ENCODE measurements around the gene FOXB1. TPM values are rescaled to one million over a fixed set of nuclear protein-coding genes. Genes with fewer than 3 reads are reported as not detected.

FOXB1 gene
- total RNA-seq, 1 experiment from 2014 or later, result 10.8 TPM

GRCh38 chr15:59996298-59997041, 7.6 kb upstream of the FOXB1 start:
- peak overlapping the region; percentile 87 for H3K4me3 Mint-ChIP-seq
- H3K27me3 Mint-ChIP-seq (ENCODE audit: low read depth), result peaks cover 5% of the 10 kb centered on the region
- ChIA-PET CTCF (interaction anchor here (1.0 to 7.4 kb wide), 11 partner anchors 9 to 332 kb away, joined by 3 to 119 read pairs (median 4); partner anchors contain the start of gene FOXB1), POLR2A (interaction anchor here (2.1 to 3.9 kb wide), 2 partner anchors 8 to 10 kb away, joined by 8 to 30 read pairs; partner anchors contain the start of gene FOXB1)
- ATAC-seq (no peak; the same call in 1 of the 2 replicates), DNase-seq (ENCODE audit: low spot score) (peak; percentile 56)
- H3K27ac Mint-ChIP-seq, result peak overlapping the region; percentile 98
- H3K4me1 Mint-ChIP-seq, result peaks cover 76% of the 10 kb centered on the region
- H3K36me3 Mint-ChIP-seq, result no peaks in the 10 kb centered on the region
- TF ChIP-seq MAX (CRISPR knock-in tag; IDR thresholded peaks at IDR 0.05), result no peak
- peak; percentile 65 for TF ChIP-seq NFYB (CRISPR knock-in tag; conservative IDR thresholded peaks at IDR 0.05; ENCODE audit: low read depth)
- TF ChIP-seq KAT7 (CRISPR knock-in tag; IDR thresholded peaks at IDR 0.05; ENCODE audit: borderline replicate concordance), result no peak
- no peaks in the 10 kb centered on the region for H3K9me3 Mint-ChIP-seq

- H3K27me3 Mint-ChIP-seq (ENCODE audit: low read depth), result peaks cover 12% of the 10 kb centered on the region
- peak overlapping the region; percentile 87 for H3K4me3 Mint-ChIP-seq
- peak overlapping the region; percentile 99 for H3K27ac Mint-ChIP-seq
- no peaks in the 10 kb centered on the region for H3K36me3 Mint-ChIP-seq
- peaks cover 75% of the 10 kb centered on the region for H3K4me1 Mint-ChIP-seq
- H3K9me3 Mint-ChIP-seq, result no peaks in the 10 kb centered on the region
- DNase-seq (ENCODE audit: low spot score), result peak; percentile 96
- peak; percentile 45 for ATAC-seq
- ChIA-PET POLR2A (interaction anchor here (0.6 to 2.1 kb wide), 4 partner anchors 10 to 401 kb away, joined by 3 to 8 read pairs (median 4); partner anchors contain the start of genes ANXA2 and BNIP2), CTCF (interaction anchor here (0.5 to 7.4 kb wide), 13 partner anchors 8 to 331 kb away, joined by 3 to 119 read pairs (median 4); partner anchors contain the start of gene FOXB1)
- peak; percentile 69; the same call in 1 of the 2 replicates for TF ChIP-seq FOXK1 (CRISPR knock-in tag; IDR thresholded peaks at IDR 0.05)
- peak; percentile 30; the same call in 1 of the 2 replicates for TF ChIP-seq ZBTB21 (CRISPR knock-in tag; IDR thresholded peaks at IDR 0.05; ENCODE audit: borderline replicate concordance)
- TF ChIP-seq ETV6 (CRISPR knock-in tag; IDR thresholded peaks at IDR 0.05), result peak; percentile 71
- no peak for TF ChIP-seq STAT6 (CRISPR knock-in tag; conservative IDR thresholded peaks at IDR 0.05; ENCODE audit: low read depth)
- no peak for TF ChIP-seq ZNF396 (CRISPR knock-in tag; IDR thresholded peaks at IDR 0.05; ENCODE audit: borderline replicate concordance)
- TF ChIP-seq USF2 (CRISPR knock-in tag; IDR thresholded peaks at IDR 0.05), result 0 out of 2 replicates have a peak, but pooled peaks have one; percentile 25
- TF ChIP-seq PRDM15 (CRISPR knock-in tag; IDR thresholded peaks at IDR 0.05), result 0 out of 2 replicates have a peak, but pooled peaks have one; percentile 17
- TF ChIP-seq FOXJ3 (CRISPR knock-in tag; IDR thresholded peaks at IDR 0.05; ENCODE audit: borderline replicate concordance), result 0 out of 2 replicates have a peak, but pooled peaks have one; percentile 59
- no peak for TF ChIP-seq ZNF317 (CRISPR knock-in tag; IDR thresholded peaks at IDR 0.05; ENCODE audit: borderline replicate concordance, low read depth)
- TF ChIP-seq MLX (CRISPR knock-in tag; IDR thresholded peaks at IDR 0.05), result no peak
- peak; percentile 65; the same call in 1 of the 2 replicates for TF ChIP-seq NFE2L1 (CRISPR knock-in tag; IDR thresholded peaks at IDR 0.05)
- TF ChIP-seq ARID4B (CRISPR knock-in tag; IDR thresholded peaks at IDR 0.05; ENCODE audit: borderline replicate concordance), result peak; percentile 77; the same call in 1 of the 2 replicates
Observed at GRCh38 chr15:59997070-59997701, 6.9 kb upstream of the FOXB1 start.
